Lung (tissue), 12 donors: ENCODE results near the gene SMTNL2. TPM values are rescaled to one million over a fixed set of nuclear protein-coding genes. Genes with fewer than 3 reads are reported as not detected.
A peak's percentile ranks its signal among the peaks of the same experiment; 100 is the strongest.
"Not testable (repeated sequence)": the region's sequence is repeated elsewhere in the genome, so short reads cannot be mapped to it uniquely, and the experiment has no call there.

Experiments
- ATAC-seq: fragments of 200-7000 bp; cut with Tn5 transposase; one replicate; pipeline ENCODE4 v1.9.1; 2020; ENCODE audit warnings: moderate number of reproducible peaks; ENCODE audit not compliant: insufficient read depth, low FRiP score
- DNase-seq, 3 donors: peaks; one replicate each; pipeline ENCODE4 v3.0.0-alpha.2; 2013 to 2017
- H3K27ac ChIP-seq, 2 donors: one replicate each; pipeline ENCODE4 v1.5.1; 2013; ENCODE audit warnings: mild to moderate bottlenecking in 2 of 2, moderate library complexity in 2 of 2, control low read depth in 1 of 2, inconsistent platforms in 1 of 2, low read depth in 1 of 2, low read length in 1 of 2
- H3K27me3 ChIP-seq, 3 donors: one replicate each; pipeline ENCODE4 v1.5.1; 2013; ENCODE audit warnings: low read length in 2 of 3; ENCODE audit not compliant: control insufficient read depth in 3 of 3, insufficient read depth in 3 of 3
- H3K36me3 ChIP-seq, 4 donors: one replicate each; pipeline ENCODE4 v1.5.1; 2013; ENCODE audit warnings: low read length in 4 of 4, mild to moderate bottlenecking in 1 of 4, moderate library complexity in 1 of 4; ENCODE audit not compliant: control insufficient read depth in 4 of 4, insufficient read depth in 4 of 4
- H3K4me1 ChIP-seq, 5 donors: one replicate each; pipeline ENCODE4 v1.5.1; 2013; ENCODE audit warnings: low read length in 5 of 5, mild to moderate bottlenecking in 2 of 5, moderate library complexity in 1 of 5; ENCODE audit not compliant: control insufficient read depth in 5 of 5, insufficient read depth in 5 of 5
- H3K4me3 ChIP-seq: one replicate; pipeline ENCODE4 v1.5.1; 2013; ENCODE audit warnings: mild to moderate bottlenecking, control low read depth, moderate library complexity
- H3K9ac ChIP-seq, 2 donors: one replicate each; pipeline ENCODE4 v1.5.1; 2013; ENCODE audit warnings: low read length in 2 of 2, control low read depth in 1 of 2; ENCODE audit not compliant: insufficient read depth in 1 of 2
- H3K9me3 ChIP-seq, 4 donors: one replicate each; pipeline ENCODE4 v1.5.1; 2013; ENCODE audit warnings: low read length in 3 of 4, mild to moderate bottlenecking in 1 of 4, moderate library complexity in 1 of 4; ENCODE audit not compliant: control insufficient read depth in 4 of 4, insufficient read depth in 3 of 4
- CTCF ChIP-seq: IDR thresholded peaks from 2 replicates; pipeline ENCODE4 v1.5.1; 2012; ENCODE audit warnings: mild to moderate bottlenecking; ENCODE audit errors: control extremely low read depth, extremely low read depth
- WGBS, 2 donors: extraction: QIAGEN DNeasy Blood & Tissue Kit; methylation state at CpG; one replicate each; pipeline ENCODE4 v1.1.7; 2013; 5-methylcytosine and 5-hydroxymethylcytosine counted together
- polyA plus RNA-seq, 2 donors: library from polyadenylated mRNA; stranded (reverse); fragments of 200-250 nt; gene quantifications; one replicate each; pipeline ENCODE4 v1.2.1, GENCODE V29; 2013
- total RNA-seq, 2 donors: library from RNA; depleted of rRNA in 1 of 2; stranded (reverse); fragments of >200 nt in 1 of 2; gene quantifications; one replicate each; pipeline ENCODE4 v1.2.1, GENCODE V29; 2014 to 2021
- donor health status: control.
- donor health status: control.
- donor health status: Bipolar disorder and iron deficiency.
- donor health status: healthy.
- donor health status: DM: yes; HTN: yes; CAD: no.

SMTNL2 gene
- total and polyA plus RNA-seq, 4 donors: 1.5 to 18.1 (median 6.9) TPM

GRCh38 chr17:4577386-4577993 is 6.8 kb upstream of the SMTNL2 start:
- Histone ChIP-seq H3K4me1 (peaks cover 0 to 16% (median 6%) of the 10 kb centered on the region in 5 donors), H3K9me3 (no peaks in the 10 kb centered on the region), H3K27ac (no peak overlapping the region), H3K9ac (peak overlapping the region in 1 of 2 donors; percentile 11), H3K36me3 (no peaks in the 10 kb centered on the region), H3K27me3 (no peaks in the 10 kb centered on the region), H3K4me3 (no peak overlapping the region)
- 83 to 87% methylated on average over 8 of the region's 8 CpGs for WGBS, 2 donors
- TF ChIP-seq CTCF: no peak
- ATAC-seq (no peak), DNase-seq (no peak)

GRCh38 chr17:4578349-4578748 is 6.0 kb upstream of the SMTNL2 start:
- not testable (repeated sequence) for H3K9me3 ChIP-seq, ATAC-seq, DNase-seq, H3K9ac ChIP-seq, H3K27me3 ChIP-seq, H3K36me3 ChIP-seq, H3K4me3 ChIP-seq, H3K27ac ChIP-seq
- H3K4me1 ChIP-seq: peaks cover 0 to 25% (median 7%) of the 10 kb centered on the region in 5 donors
- WGBS, 2 donors: 96% methylated on average over 18 to 24 of the region's 24 CpGs

- no peak for TF ChIP-seq CTCF
- Histone ChIP-seq H3K27me3 (no peaks in the 10 kb centered on the region), H3K27ac (no peak overlapping the region), H3K36me3 (no peaks in the 10 kb centered on the region), H3K9ac (no peak overlapping the region), H3K4me1 (peaks cover 0 to 34% (median 7%) of the 10 kb centered on the region in 5 donors), H3K4me3 (no peak overlapping the region), H3K9me3 (peaks cover 0 to 2% (median 0%) of the 10 kb centered on the region in 4 donors)
- ATAC-seq (no peak), DNase-seq (no peak)
- WGBS, 2 donors: 83 to 86% methylated on average over 11 of the region's 11 CpGs
Observed at GRCh38 chr17:4579678-4580077, 4.7 kb upstream of the SMTNL2 start.

GRCh38 chr17:4580291-4580690 is 4.0 kb upstream of the SMTNL2 start:
- WGBS, 2 donors: 56 to 60% methylated on average over 7 of the region's 7 CpGs
- peaks cover 0 to 40% (median 10%) of the 10 kb centered on the region in 5 donors for H3K4me1 ChIP-seq
- no peak overlapping the region for H3K4me3 ChIP-seq
- no peaks in the 10 kb centered on the region for H3K36me3 ChIP-seq
- ATAC-seq: no peak
- no peak for TF ChIP-seq CTCF
- H3K9me3 ChIP-seq: peaks cover 0 to 2% (median 0%) of the 10 kb centered on the region in 4 donors
- no peak overlapping the region for H3K9ac ChIP-seq
- H3K27me3 ChIP-seq: no peaks in the 10 kb centered on the region
- no peak for DNase-seq
- no peak overlapping the region for H3K27ac ChIP-seq
